NCI-H2081 treated with DMSO at 0.1 percent for 48 hours (cell line): ENCODE results near the gene FAM53B.
"Not testable (repeated sequence)": the region's sequence is repeated elsewhere in the genome, so short reads cannot be mapped to it uniquely, and the experiment has no call there.

Source experiments
- DNase-seq: peaks from one replicate; lab custom pipeline; 2025; lab: John Stamatoyannopoulos, UW

FAM53B gene

DNA sequence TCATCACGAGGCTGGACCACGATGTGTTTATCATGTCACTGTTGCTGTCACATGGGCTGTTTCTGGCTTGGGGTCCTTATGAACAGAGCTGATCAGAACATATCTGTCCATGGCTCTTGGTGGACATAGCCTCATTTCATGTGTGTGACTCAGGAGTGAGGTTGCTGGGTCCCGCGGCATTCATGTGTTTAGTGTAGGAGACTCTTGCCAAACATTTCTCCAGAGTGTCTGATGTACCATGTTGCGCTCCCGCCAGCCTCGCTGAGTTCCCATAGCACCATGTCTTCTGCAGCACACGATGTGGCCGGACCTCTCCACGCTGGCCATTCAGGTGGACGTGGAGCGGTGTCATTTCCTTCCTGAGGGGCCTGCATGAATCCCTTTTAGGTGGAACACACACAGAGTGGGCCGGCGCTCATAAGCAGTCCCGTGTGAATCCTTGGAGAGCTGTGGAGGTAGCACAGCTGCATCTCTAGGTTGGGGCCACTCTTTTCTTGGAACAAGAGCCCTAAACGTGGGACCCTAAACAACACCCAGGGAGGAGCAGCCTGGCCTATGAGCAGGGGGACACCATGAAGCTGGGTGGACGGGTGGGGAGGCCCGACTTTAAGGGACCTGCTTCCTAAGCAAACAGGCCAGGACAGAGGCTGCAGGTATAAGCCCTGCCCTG lies 147.9 kb downstream of the FAM53B start:
- DNase-seq = no peak

GRCh38 chr10:124595143-124595883 lies 148.9 kb downstream of the FAM53B start:
- DNase-seq = no peak

- DNase-seq = no peak
These were observed 149.9 kb downstream of the FAM53B start for GRCh38 chr10:124594240-124594639.

- no peak for DNase-seq
These were observed 150.7 kb downstream of the FAM53B start for GRCh38 chr10:124593431-124593985.

DNA sequence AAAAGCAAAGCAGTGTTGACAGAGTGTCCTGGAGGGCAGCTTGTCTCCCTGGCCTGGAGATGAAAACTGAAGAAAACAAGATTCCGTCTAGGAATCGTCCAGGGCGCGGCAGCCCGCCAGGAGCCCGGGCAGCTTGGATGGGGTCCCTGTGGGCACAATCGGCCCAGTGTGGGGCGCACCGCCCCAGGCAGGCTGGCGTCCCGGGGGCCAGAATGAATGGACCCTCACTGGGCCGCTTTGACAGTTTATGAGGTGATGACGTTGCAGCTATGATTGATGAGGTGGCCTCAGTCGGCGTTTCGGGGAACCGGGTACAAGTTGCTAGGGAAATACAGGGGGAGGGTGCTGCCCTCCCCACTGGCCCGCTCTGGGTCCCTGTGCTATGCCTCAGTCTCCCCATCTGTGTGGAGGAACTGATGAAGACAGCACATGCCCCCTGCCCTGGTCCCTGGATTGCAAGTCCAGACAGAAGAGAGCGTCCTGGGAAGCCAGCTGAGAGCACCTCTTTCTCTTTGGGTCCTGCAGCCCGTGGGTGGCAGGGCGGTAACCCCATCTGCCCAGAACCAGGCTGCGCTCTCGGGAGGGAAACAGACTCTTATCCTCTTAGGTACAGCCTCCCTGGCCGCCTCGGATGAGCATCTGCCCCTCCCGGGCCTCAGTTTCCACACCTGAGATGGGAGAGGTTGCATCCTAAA lies 151.3 kb downstream of the FAM53B start:
- no peak for DNase-seq

DNA sequence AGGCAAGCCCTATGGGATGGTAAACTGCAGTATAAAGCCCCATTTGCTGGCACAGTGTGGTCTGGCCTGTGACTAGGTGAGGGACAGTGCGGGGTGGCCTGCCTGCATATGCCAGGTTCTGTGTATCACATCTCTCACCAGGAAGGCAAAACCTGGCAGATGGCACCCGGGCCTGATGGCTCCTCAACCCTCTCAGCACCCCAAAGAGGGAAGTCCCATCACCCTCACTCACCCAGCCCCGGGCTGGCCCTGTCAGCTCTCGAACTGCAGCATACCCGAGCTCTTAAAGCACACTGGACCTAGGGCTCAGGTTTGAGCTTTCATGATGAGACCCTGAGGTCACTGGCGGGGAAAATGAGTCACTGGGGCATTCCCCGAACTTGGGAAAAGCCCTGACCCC lies 152.1 kb downstream of the FAM53B start:
- no peak for DNase-seq

DNA sequence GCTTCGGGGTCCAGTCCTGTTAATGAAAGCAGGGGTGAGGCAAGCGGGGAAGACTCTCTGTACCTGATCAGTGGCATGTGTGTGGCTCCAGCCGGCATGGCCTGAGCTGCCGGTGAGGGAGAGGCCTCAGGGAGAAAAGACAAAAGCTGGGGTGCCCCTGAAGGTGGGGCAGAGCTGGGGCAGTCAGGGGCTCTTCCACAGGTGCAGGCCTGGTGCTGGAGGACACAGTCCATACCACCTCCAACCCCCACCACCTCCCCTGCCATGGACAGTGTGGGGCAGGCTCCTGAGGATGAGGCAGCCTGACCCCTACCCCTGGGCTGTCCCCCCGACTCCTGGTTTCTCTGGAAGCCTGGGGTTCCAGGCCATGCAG lies 153.1 kb downstream of the FAM53B start:
- no peak for DNase-seq

GRCh38 chr10:124590216-124591122 lies 153.7 kb downstream of the FAM53B start:
- DNase-seq = no peak

- no peak for DNase-seq
These were observed 154.6 kb downstream of the FAM53B start for GRCh38 chr10:124589491-124590041.

- DNase-seq = no peak
These were observed 155.3 kb downstream of the FAM53B start for GRCh38 chr10:124588736-124589490.

GRCh38 chr10:124588341-124588735 lies 155.8 kb downstream of the FAM53B start:
- not testable (repeated sequence) for DNase-seq

DNA sequence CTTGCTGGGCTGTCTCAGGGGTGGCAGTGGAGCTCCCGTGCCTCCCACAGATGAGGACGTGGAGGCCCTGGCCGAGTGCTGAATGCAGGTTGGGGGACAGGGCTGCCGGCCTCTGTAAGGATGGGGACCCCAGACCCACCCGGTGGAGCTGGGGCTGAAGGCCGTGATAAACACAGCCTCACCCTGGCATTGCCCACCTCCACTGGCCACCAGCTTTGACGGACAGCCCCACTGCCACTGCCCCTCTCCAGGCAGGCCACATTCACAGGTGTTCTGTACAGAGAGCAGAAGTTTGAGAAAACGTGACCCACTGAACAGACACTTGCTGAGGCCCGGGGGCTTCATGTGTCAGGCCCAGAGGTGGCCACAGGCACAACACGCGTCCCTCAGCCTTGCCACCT lies 156.4 kb downstream of the FAM53B start:
- no peak for DNase-seq

DNA sequence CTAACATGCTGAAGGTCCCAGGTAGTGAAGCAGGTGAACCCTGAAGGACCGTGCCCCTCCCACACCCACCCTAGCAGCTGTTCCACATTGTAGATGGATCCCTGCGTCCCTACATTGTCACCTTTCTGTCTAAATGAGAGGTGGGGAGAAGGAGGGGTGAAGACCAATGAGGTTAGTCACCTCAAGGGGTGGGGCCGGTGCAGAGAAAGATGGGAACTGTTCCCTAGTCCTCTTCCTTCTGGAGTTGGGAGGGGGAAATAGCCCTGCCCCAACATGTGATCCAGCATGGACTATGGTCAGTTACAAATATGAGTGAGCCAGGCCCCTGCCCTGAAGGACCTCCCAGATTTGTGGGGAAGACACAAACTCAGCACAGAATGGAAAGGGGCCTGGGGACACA lies 158.0 kb downstream of the FAM53B start:
- no peak for DNase-seq

DNA sequence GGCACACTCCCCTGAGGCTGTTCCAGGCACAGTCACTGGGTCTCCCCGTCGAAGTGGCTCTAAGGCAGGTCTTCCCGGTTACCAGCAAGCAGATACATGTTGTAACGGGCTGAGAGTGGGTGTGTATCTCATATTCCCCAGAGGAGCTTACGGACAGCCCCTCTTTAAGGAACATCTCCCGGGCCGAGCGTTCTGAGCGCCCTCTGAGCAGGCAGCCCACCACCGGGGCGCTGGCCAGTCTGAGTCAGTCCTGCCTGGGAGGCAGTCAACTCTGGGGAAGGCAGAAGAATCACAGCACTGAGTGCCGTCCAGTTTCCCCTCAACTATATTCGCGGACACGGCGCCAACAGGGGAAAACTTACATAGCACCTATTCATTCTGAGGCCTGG lies 165.2 kb downstream of the FAM53B start:
- DNase-seq = no peak

DNA sequence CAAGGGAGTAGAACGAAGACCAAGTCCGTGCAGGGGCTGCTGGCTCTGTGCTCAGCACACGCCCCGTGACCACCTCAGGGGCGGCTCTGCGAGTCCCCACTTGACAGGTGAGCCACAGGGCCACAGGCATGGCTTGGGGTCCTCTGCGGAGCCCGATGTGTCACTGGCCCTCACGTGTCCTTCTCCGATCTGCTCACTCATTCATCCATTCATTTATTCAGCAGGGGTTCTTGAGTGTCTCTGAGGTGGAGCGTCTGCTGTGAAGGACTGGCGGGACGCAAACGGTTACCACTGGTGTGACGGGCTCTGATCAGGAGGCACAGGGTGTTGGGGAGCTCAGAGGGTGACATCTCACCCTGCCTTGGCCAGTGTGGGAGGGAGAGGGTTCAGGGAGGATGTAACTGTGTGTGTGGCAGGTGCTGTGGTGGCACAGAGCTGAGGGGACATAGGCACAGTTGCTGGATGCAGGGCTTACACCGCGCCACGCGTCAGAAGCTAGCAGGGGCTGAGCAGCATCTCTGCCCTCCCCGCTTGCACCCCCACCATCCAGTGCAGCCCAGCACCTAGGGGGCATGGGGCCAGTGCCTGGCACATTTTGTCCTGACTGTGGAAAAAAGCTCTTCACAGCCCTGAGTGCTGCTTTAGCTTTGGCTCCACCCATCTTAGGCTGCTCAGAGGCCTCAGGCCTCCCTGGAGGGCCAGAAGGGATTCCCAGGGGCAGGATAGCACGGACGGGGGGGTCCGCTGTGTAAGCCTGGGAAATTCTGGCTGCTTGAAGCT lies 165.8 kb downstream of the FAM53B start:
- no peak for DNase-seq

GRCh38 chr10:124577651-124578050 lies 166.5 kb downstream of the FAM53B start:
- DNase-seq = no peak

DNA sequence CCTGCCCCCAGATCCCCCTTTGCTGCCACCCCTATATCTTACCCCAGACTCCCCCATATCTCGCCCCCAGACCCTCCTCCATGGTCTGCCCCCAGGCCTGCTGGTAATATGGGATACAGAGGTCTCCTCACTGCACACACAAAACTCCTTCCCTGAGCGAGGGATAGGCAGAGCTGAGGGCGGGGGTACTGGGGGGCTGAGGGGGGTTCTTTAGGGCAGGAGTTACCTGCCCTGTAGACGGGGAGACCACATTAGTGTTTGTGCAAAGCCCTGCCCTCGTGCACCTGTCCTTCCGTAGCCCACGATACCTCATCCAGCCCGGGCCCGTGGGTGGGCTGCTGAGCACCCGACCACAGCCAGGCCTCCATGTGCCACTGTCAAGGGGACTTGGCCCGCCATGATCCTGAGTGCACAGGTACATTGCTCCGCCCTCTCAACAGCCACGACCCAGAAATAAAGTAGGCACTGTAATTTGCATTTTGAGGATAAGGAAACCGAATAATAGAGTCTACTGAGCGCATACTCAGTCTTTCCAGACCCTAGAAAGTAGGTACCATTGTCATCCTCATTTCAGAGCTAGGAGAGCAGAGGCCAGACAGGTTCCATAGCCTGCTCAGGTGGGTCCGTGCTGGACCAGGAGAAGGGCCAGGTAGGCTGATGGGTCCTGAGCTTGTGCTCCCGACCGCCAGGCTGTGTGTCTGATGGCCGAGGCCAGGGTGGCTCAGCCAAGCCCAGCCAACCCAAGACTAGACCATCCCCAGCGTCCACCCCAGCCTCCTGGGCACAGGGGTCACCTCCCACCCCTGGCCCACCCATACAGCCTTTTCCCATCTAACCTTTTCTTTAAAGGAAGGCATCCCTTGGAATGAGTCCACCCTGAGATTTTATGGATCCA lies 167.4 kb downstream of the FAM53B start:
- DNase-seq = no peak

GRCh38 chr10:124575107-124576035 lies 168.8 kb downstream of the FAM53B start:
- DNase-seq = no peak
